CD4-positive, alpha-beta memory T cell (primary cell): ENCODE measurements around the gene CHM. TPM values are rescaled to one million over a fixed set of nuclear protein-coding genes. Genes with fewer than 3 reads are reported as not detected.
A peak's percentile ranks its signal among the peaks of the same experiment; 100 is the strongest.

Experiments used
- CTCF ChIA-PET: fragments of 350-600 bp; sonication (Branson Sonifier 250); formaldehyde crosslinking; loops from one replicate; lab custom pipeline; 2021; ENCODE audit warnings: inconsistent platforms; ENCODE audit not compliant: partially characterized antibody; lab: Charles Lee
- POLR2A ChIA-PET: fragments of 350-600 bp; sonication (Branson Sonifier 250); formaldehyde crosslinking; loops from one replicate; lab custom pipeline; 2021; ENCODE audit not compliant: partially characterized antibody; lab: Charles Lee
- DNase-seq, 5 donors: peaks; one replicate each; pipeline versions ENCODE4 v3.0.0 to v3.0.0-alpha.2; 2020 to 2022; ENCODE audit warnings: mixed read lengths in 1 of 5
- H3K27ac ChIP-seq: one replicate; pipeline ENCODE4 v1.7.0; 2013; ENCODE audit warnings: low read depth, low read length
- H3K27me3 ChIP-seq: 2 replicates; pipeline ENCODE4 v1.7.0; 2013; ENCODE audit warnings: mild to moderate bottlenecking, low read length, moderate library complexity; ENCODE audit not compliant: insufficient read depth
- H3K36me3 ChIP-seq: 2 replicates; pipeline ENCODE4 v1.7.0; 2013; ENCODE audit warnings: mild to moderate bottlenecking, low read length, moderate library complexity; ENCODE audit not compliant: insufficient read depth
- H3K4me1 ChIP-seq: 2 replicates; pipeline ENCODE4 v1.7.0; 2013; ENCODE audit warnings: mild to moderate bottlenecking, low read length, moderate library complexity; ENCODE audit not compliant: insufficient read depth
- H3K4me3 ChIP-seq, 2 donors: one replicate each; pipeline ENCODE4 v1.7.0; 2013; ENCODE audit warnings: low read length in 2 of 2, mild to moderate bottlenecking in 1 of 2
- H3K9me3 ChIP-seq, 2 donors: one replicate each; pipeline ENCODE4 v1.7.0; 2013; ENCODE audit warnings: low read length in 2 of 2, control low read depth in 1 of 2; ENCODE audit not compliant: control insufficient read depth in 1 of 2
- H3K27ac Mint-ChIP-seq, 7 donors: one replicate each; pipeline ENCODE4 v1.8.0; 2020 to 2021; ENCODE audit warnings: mixed read lengths in 7 of 7, mild to moderate bottlenecking in 6 of 7, inconsistent platforms in 3 of 7, moderate library complexity in 3 of 7
- H3K27me3 Mint-ChIP-seq, 2 donors: one replicate each; pipeline ENCODE4 v1.8.0; 2020 to 2021; ENCODE audit warnings: mixed read lengths in 2 of 2
- H3K36me3 Mint-ChIP-seq, 2 donors: one replicate each; pipeline ENCODE4 v1.8.0; 2020 to 2021; ENCODE audit warnings: mixed read lengths in 2 of 2, inconsistent platforms in 1 of 2, mild to moderate bottlenecking in 1 of 2
- H3K4me1 Mint-ChIP-seq, 4 donors: one replicate each; pipeline ENCODE4 v1.8.0; 2020 to 2021; ENCODE audit warnings: mixed read lengths in 4 of 4, mild to moderate bottlenecking in 1 of 4
- H3K4me3 Mint-ChIP-seq, 8 donors: one replicate each; pipeline ENCODE4 v1.8.0; 2020 to 2021; ENCODE audit warnings: mixed read lengths in 8 of 8, mild to moderate bottlenecking in 7 of 8, moderate library complexity in 6 of 8, inconsistent platforms in 3 of 8
- H3K9me3 Mint-ChIP-seq, 8 donors: one replicate each; pipeline ENCODE4 v1.8.0; 2020 to 2021; ENCODE audit warnings: mixed read lengths in 8 of 8, mild to moderate bottlenecking in 5 of 8, inconsistent platforms in 3 of 8, moderate library complexity in 1 of 8
- intact Hi-C: fragments of 100-400 bp; cut with micrococcal nuclease; formaldehyde crosslinking; loops from one replicate; pipeline ENCODE4 v1.15.1; 2023
- polyA plus RNA-seq, 2 donors: library from polyadenylated mRNA; unstranded; fragments of 300-500 nt; fragmentation: Illumina TruSeq; gene quantifications; one replicate each; pipeline ENCODE4 v1.2.3, GENCODE V29; 2021
- total RNA-seq, 2 experiments: library from RNA; stranded (reverse); gene quantifications; one replicate each; pipeline ENCODE4 v1.2.3, GENCODE V29; 2021

The CHM gene
- total and polyA plus RNA-seq, 4 experiments from 2014 or later: 5.6 to 22.3 (median 13.8) TPM

- peaks cover 4 to 11% (median 6%) of the 10 kb centered on the region in 4 donors for H3K4me1 Mint-ChIP-seq
- Histone ChIP-seq H3K27ac (no peak overlapping the region), H3K4me3 (no peak overlapping the region), H3K4me1 (no peaks in the 10 kb centered on the region), H3K36me3 (peaks cover 3% of the 10 kb centered on the region), H3K9me3 (no peaks in the 10 kb centered on the region), H3K27me3 (no peaks in the 10 kb centered on the region)
- H3K9me3 Mint-ChIP-seq: peaks cover 0 to 3% (median 0%) of the 10 kb centered on the region in 8 donors
- POLR2A ChIA-PET: no interaction called here
- no peaks in the 10 kb centered on the region for H3K27me3 Mint-ChIP-seq
- peaks cover 18 to 25% of the 10 kb centered on the region in 2 donors for H3K36me3 Mint-ChIP-seq
- intact Hi-C loops: no loop called here
- H3K4me3 Mint-ChIP-seq: peak overlapping the region in 1 of 8 donors; percentile 49
- no peak overlapping the region for H3K27ac Mint-ChIP-seq
- DNase-seq: no peak
- CTCF ChIA-PET: no interaction called here
Observed at GRCh38 chrX:85914431-85914830, 132.9 kb downstream of the CHM start.

GRCh38 chrX:85907316-85907715, 140.0 kb downstream of the CHM start:
- ChIA-PET POLR2A (no interaction called here), CTCF (no interaction called here)
- intact Hi-C loops: no loop called here

DNA sequence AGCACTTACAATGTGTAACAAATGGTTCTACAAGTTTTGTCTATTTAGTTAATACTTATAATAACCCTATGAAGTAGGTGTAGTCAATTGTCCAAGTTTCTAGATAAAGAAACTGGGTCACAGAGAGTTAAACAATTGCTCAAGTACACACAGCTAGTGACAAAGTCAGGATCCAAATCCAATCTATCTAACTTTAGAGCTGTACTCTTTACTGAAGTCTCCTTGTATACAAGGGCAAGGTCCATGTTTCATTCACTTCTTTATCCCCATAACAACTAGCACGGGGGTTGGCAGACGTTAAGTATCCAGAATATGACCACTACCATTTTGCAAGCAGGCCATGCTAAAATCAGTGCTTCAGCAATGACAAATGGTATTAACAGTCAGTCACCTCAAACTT, 141.0 kb downstream of the CHM start:
- ChIA-PET CTCF (interaction anchor here (0.5 kb wide), 1 partner anchor 823 kb away, joined by 3 read pairs; no protein-coding TSS in a partner anchor), POLR2A (no interaction called here)
- no peaks in the 10 kb centered on the region for H3K9me3 Mint-ChIP-seq
- H3K27me3 Mint-ChIP-seq: no peaks in the 10 kb centered on the region
- intact Hi-C loops: no loop called here
- H3K27ac Mint-ChIP-seq: no peak overlapping the region
- peaks cover 0 to 11% of the 10 kb centered on the region in 2 donors for H3K36me3 Mint-ChIP-seq
- H3K4me3 Mint-ChIP-seq: no peak overlapping the region
- Histone ChIP-seq H3K27me3 (no peaks in the 10 kb centered on the region), H3K9me3 (no peaks in the 10 kb centered on the region), H3K27ac (no peak overlapping the region), H3K36me3 (peaks cover 3% of the 10 kb centered on the region), H3K4me3 (no peak overlapping the region), H3K4me1 (no peaks in the 10 kb centered on the region)
- DNase-seq: no peak
- H3K4me1 Mint-ChIP-seq: no peaks in the 10 kb centered on the region

More at GRCh38 chrX:85907316-85907715, 140.0 kb downstream of the CHM start:
- peaks cover 3% of the 10 kb centered on the region for H3K36me3 ChIP-seq
- no peaks in the 10 kb centered on the region for H3K27me3 ChIP-seq
- no peaks in the 10 kb centered on the region for H3K4me1 ChIP-seq
- no peak overlapping the region for H3K27ac Mint-ChIP-seq
- H3K9me3 Mint-ChIP-seq: no peaks in the 10 kb centered on the region
- no peaks in the 10 kb centered on the region for H3K4me1 Mint-ChIP-seq
- H3K27ac ChIP-seq: no peak overlapping the region
- H3K9me3 ChIP-seq: no peaks in the 10 kb centered on the region
- DNase-seq: no peak
- no peaks in the 10 kb centered on the region for H3K27me3 Mint-ChIP-seq
- H3K4me3 Mint-ChIP-seq: no peak overlapping the region
- H3K36me3 Mint-ChIP-seq: peaks cover 1 to 12% of the 10 kb centered on the region in 2 donors
- no peak overlapping the region for H3K4me3 ChIP-seq

DNA sequence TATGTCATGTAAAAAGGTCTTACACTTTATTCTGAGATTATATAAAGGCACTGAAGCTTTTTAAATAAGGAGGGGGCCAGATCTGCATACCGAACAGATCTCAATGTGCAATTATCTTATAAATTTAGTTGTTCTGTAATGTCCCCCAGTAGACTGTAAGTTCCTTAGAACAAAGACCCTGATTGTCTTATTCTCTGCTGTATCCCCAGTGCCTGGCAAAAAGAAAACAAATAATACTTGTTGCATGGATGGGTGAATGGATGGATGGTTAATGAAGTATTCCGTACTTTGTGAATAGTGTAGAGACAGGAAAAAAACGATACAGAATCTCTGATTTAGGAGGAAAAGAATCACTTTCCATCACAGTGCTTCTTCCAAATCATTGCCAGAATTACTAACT, 141.5 kb downstream of the CHM start:
- ChIA-PET POLR2A (no interaction called here), CTCF (interaction anchor here (0.5 kb wide), 1 partner anchor 822 kb away, joined by 3 read pairs; no protein-coding TSS in a partner anchor)
- H3K4me1 Mint-ChIP-seq: no peaks in the 10 kb centered on the region
- intact Hi-C loops: no loop called here
- Histone ChIP-seq H3K27me3 (no peaks in the 10 kb centered on the region), H3K27ac (no peak overlapping the region), H3K4me1 (no peaks in the 10 kb centered on the region), H3K4me3 (no peak overlapping the region), H3K36me3 (peaks cover 3% of the 10 kb centered on the region), H3K9me3 (no peaks in the 10 kb centered on the region)
- H3K36me3 Mint-ChIP-seq: peaks cover 0 to 11% of the 10 kb centered on the region in 2 donors
- H3K27ac Mint-ChIP-seq: no peak overlapping the region
- DNase-seq: no peak
- H3K9me3 Mint-ChIP-seq: no peaks in the 10 kb centered on the region
- H3K4me3 Mint-ChIP-seq: no peak overlapping the region
- no peaks in the 10 kb centered on the region for H3K27me3 Mint-ChIP-seq

GRCh38 chrX:85903692-85904471, 143.5 kb downstream of the CHM start:
- no peak overlapping the region for H3K27ac ChIP-seq
- H3K4me3 ChIP-seq: no peak overlapping the region
- intact Hi-C loops: no loop called here
- Mint-ChIP-seq H3K4me3 (no peak overlapping the region), H3K27me3 (no peaks in the 10 kb centered on the region), H3K27ac (no peak overlapping the region), H3K9me3 (no peaks in the 10 kb centered on the region), H3K4me1 (no peaks in the 10 kb centered on the region), H3K36me3 (peaks cover 0 to 9% of the 10 kb centered on the region in 2 donors)
- DNase-seq: no peak
- no peaks in the 10 kb centered on the region for H3K27me3 ChIP-seq
- no peaks in the 10 kb centered on the region for H3K36me3 ChIP-seq
- POLR2A ChIA-PET: no interaction called here
- no peaks in the 10 kb centered on the region for H3K4me1 ChIP-seq
- H3K9me3 ChIP-seq: no peaks in the 10 kb centered on the region
- CTCF ChIA-PET: no interaction called here

DNA sequence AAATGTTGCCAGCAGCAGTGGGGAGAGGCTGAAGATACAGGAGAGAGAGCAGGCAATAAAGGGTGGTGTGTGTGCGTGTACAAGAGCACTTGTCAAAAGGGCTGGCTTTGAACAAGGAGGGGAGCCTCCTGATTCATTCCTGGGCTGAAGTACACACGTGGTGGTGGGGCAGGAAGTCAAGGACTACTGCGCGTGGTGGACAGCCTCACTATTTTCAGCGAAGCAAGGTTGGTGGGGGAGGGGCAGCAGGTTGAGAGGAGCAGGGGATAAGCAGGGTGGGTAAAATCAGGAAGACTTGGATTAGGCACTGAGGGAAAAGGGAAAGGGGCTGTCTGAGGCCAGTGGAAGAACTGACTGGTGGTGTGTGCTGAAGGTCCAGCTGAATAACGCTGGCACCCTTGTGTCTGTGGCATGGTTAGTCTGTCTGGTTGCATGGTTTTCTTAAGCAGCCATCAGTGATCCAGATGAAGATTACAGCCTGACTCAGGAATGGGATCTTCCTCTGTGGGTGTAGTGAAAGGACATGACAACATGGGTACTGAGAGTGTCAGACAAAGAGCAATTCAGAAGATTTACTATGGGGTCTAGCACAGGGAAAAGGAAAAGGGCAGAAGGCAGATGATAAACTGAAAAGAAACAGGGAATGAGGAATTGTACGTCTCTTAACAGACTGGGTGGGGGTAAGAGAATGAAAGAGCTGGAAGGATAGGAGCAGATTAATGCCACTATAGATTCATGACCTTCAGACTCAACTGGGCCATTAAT, 149.8 kb downstream of the CHM start:
- Histone ChIP-seq H3K4me3 (no peak overlapping the region), H3K27me3 (no peaks in the 10 kb centered on the region), H3K27ac (no peak overlapping the region), H3K36me3 (no peaks in the 10 kb centered on the region), H3K4me1 (no peaks in the 10 kb centered on the region), H3K9me3 (no peaks in the 10 kb centered on the region)
- POLR2A ChIA-PET: no interaction called here
- CTCF ChIA-PET: no interaction called here
- no peaks in the 10 kb centered on the region for H3K4me1 Mint-ChIP-seq
- no peak for DNase-seq
- no peak overlapping the region for H3K4me3 Mint-ChIP-seq
- peaks cover 18 to 24% of the 10 kb centered on the region in 2 donors for H3K36me3 Mint-ChIP-seq
- H3K27ac Mint-ChIP-seq: no peak overlapping the region
- intact Hi-C loops: no loop called here
- H3K27me3 Mint-ChIP-seq: no peaks in the 10 kb centered on the region
- H3K9me3 Mint-ChIP-seq: peaks cover 0 to 1% (median 0%) of the 10 kb centered on the region in 8 donors

GRCh38 chrX:85882601-85883000, 164.8 kb downstream of the CHM start:
- no peaks in the 10 kb centered on the region for H3K9me3 Mint-ChIP-seq
- no peaks in the 10 kb centered on the region for H3K27me3 ChIP-seq

More at GRCh38 chrX:85882601-85883000, 164.8 kb downstream of the CHM start:
- Histone ChIP-seq H3K36me3 (no peaks in the 10 kb centered on the region), H3K27ac (no peak overlapping the region), H3K4me1 (no peaks in the 10 kb centered on the region), H3K9me3 (no peaks in the 10 kb centered on the region), H3K4me3 (no peak overlapping the region)
- DNase-seq: no peak
- H3K36me3 Mint-ChIP-seq: peaks cover 10 to 11% of the 10 kb centered on the region in 2 donors
- no peak overlapping the region for H3K27ac Mint-ChIP-seq
- H3K27me3 Mint-ChIP-seq: no peaks in the 10 kb centered on the region
- H3K4me3 Mint-ChIP-seq: no peak overlapping the region
- no peaks in the 10 kb centered on the region for H3K4me1 Mint-ChIP-seq
- ChIA-PET POLR2A (no interaction called here), CTCF (no interaction called here)
- intact Hi-C loops: no loop called here
